NT2/D1 (cell line): Measurements from ENCODE around the gene SUV39H1.

ENCODE experiments used
- YY1 ChIP-seq: IDR thresholded peaks from 2 replicates; pipeline ENCODE4 v1.6.1; 2011; ENCODE audit not compliant: insufficient read length, insufficient read depth
- ZNF274 ChIP-seq: IDR thresholded peaks from 2 replicates; pipeline ENCODE4 v1.6.1; 2011; ENCODE audit warnings: mild to moderate bottlenecking, low read depth, low read length

GRCh38 chrX:48705871-48706270, 9.3 kb downstream of the SUV39H1 start:
- no peak for TF ChIP-seq YY1
- no peak for TF ChIP-seq ZNF274
